Measurements from ENCODE around the gene RASAL3.

The RASAL3 gene

GRCh38 chr19:15430526-15431120 lies 33.7 kb downstream of the RASAL3 start:
- Histone ChIP-seq H3K4me1 (ENCODE audit: control insufficient read depth, low read depth, low read length) (peaks cover 5% of the 10 kb centered on the region), H2BK5ac (ENCODE audit: low read length) (no peak overlapping the region), H3K79me1 (ENCODE audit: low read length) (peaks cover 17% of the 10 kb centered on the region), H2AK5ac (ENCODE audit: low read length) (no peak overlapping the region), H4K8ac (ENCODE audit: low read depth, low read length) (no peak overlapping the region), H3K18ac (ENCODE audit: low read length) (no peak overlapping the region), H3K27ac (ENCODE audit: low read depth, low read length) (no peak overlapping the region), H3K56ac (ENCODE audit: low read length) (peak overlapping the region; percentile 15), H2BK120ac (ENCODE audit: low read depth, low read length) (no peak overlapping the region), H3K4ac (ENCODE audit: low read depth, low read length) (no peak overlapping the region), H4K5ac (ENCODE audit: low read length) (no peak overlapping the region), H3K27me3 (ENCODE audit: insufficient read depth, low read length, poor library complexity) (no peaks in the 10 kb centered on the region), H3K79me2 (ENCODE audit: control insufficient read depth, insufficient read depth, low read length) (peaks cover 25% of the 10 kb centered on the region), H2BK15ac (replicated peaks; ENCODE audit: low read depth) (no peak overlapping the region), H3K4me2 (ENCODE audit: low read length) (no peak overlapping the region), H3K9ac (ENCODE audit: low read length) (no peak overlapping the region), H3K4me3 (ENCODE audit: low read length) (no peak overlapping the region), H3K36me3 (ENCODE audit: control insufficient read depth, insufficient read depth, low read length) (peaks cover 8% of the 10 kb centered on the region), H3K23ac (ENCODE audit: low read length) (peak overlapping the region; percentile 89)
- no peak for DNase-seq
- no CpG with 5 or more reads among the region's 10 CpGs for WGBS (ENCODE audit: extremely low coverage, insufficient coverage, low lambda C conversion rate)

- Histone ChIP-seq H2BK5ac (ENCODE audit: low read length) (no peak overlapping the region), H3K23ac (ENCODE audit: low read length) (no peak overlapping the region), H3K4me3 (ENCODE audit: low read length) (no peak overlapping the region), H3K56ac (ENCODE audit: low read length) (no peak overlapping the region), H3K79me2 (ENCODE audit: control insufficient read depth, insufficient read depth, low read length) (peaks cover 25% of the 10 kb centered on the region), H2BK120ac (ENCODE audit: low read depth, low read length) (no peak overlapping the region), H3K18ac (ENCODE audit: low read length) (no peak overlapping the region), H3K4me1 (ENCODE audit: control insufficient read depth, low read depth, low read length) (peaks cover 5% of the 10 kb centered on the region), H3K36me3 (ENCODE audit: control insufficient read depth, insufficient read depth, low read length) (peaks cover 10% of the 10 kb centered on the region), H3K4ac (ENCODE audit: low read depth, low read length) (no peak overlapping the region), H3K79me1 (ENCODE audit: low read length) (peaks cover 17% of the 10 kb centered on the region), H2BK15ac (replicated peaks; ENCODE audit: low read depth) (no peak overlapping the region), H4K5ac (ENCODE audit: low read length) (no peak overlapping the region), H3K27me3 (ENCODE audit: insufficient read depth, low read length, poor library complexity) (no peaks in the 10 kb centered on the region), H3K27ac (ENCODE audit: low read depth, low read length) (no peak overlapping the region), H4K8ac (ENCODE audit: low read depth, low read length) (no peak overlapping the region), H3K4me2 (ENCODE audit: low read length) (no peak overlapping the region), H2AK5ac (ENCODE audit: low read length) (no peak overlapping the region), H3K9ac (ENCODE audit: low read length) (no peak overlapping the region)
- no peak for DNase-seq
- WGBS (ENCODE audit: extremely low coverage, insufficient coverage, low lambda C conversion rate) = no CpG with 5 or more reads among the region's 24 CpGs
Observed at GRCh38 chr19:15429825-15430467, 34.4 kb downstream of the RASAL3 start.

GRCh38 chr19:15428956-15429824 lies 35.2 kb downstream of the RASAL3 start:
- H2AK5ac ChIP-seq (ENCODE audit: low read length) = no peak overlapping the region
- H2BK120ac ChIP-seq (ENCODE audit: low read depth, low read length) = no peak overlapping the region
- no peak overlapping the region for H2BK5ac ChIP-seq (ENCODE audit: low read length)
- no peak overlapping the region for H4K8ac ChIP-seq (ENCODE audit: low read depth, low read length)
- peaks cover 25% of the 10 kb centered on the region for H3K79me2 ChIP-seq (ENCODE audit: control insufficient read depth, insufficient read depth, low read length)
- H4K5ac ChIP-seq (ENCODE audit: low read length) = no peak overlapping the region
- no peaks in the 10 kb centered on the region for H3K27me3 ChIP-seq (ENCODE audit: insufficient read depth, low read length, poor library complexity)
- no peak overlapping the region for H3K4me2 ChIP-seq (ENCODE audit: low read length)
- H3K79me1 ChIP-seq (ENCODE audit: low read length) = peaks cover 17% of the 10 kb centered on the region
- H3K4ac ChIP-seq (ENCODE audit: low read depth, low read length) = no peak overlapping the region
- no peak overlapping the region for H3K18ac ChIP-seq (ENCODE audit: low read length)
- no peak overlapping the region for H3K56ac ChIP-seq (ENCODE audit: low read length)
- H3K23ac ChIP-seq (ENCODE audit: low read length) = no peak overlapping the region
- H3K27ac ChIP-seq (ENCODE audit: low read depth, low read length) = no peak overlapping the region
- no CpG with 5 or more reads among the region's 22 CpGs for WGBS (ENCODE audit: extremely low coverage, insufficient coverage, low lambda C conversion rate)
- no peak overlapping the region for H2BK15ac ChIP-seq (replicated peaks; ENCODE audit: low read depth)
- peaks cover 5% of the 10 kb centered on the region for H3K4me1 ChIP-seq (ENCODE audit: control insufficient read depth, low read depth, low read length)
- H3K36me3 ChIP-seq (ENCODE audit: control insufficient read depth, insufficient read depth, low read length) = peaks cover 10% of the 10 kb centered on the region
- no peak overlapping the region for H3K9ac ChIP-seq (ENCODE audit: low read length)
- DNase-seq = no peak
- no peak overlapping the region for H3K4me3 ChIP-seq (ENCODE audit: low read length)

- Histone ChIP-seq H3K4me3 (ENCODE audit: low read length) (no peak overlapping the region), H2BK120ac (ENCODE audit: low read depth, low read length) (no peak overlapping the region), H3K4ac (ENCODE audit: low read depth, low read length) (no peak overlapping the region), H3K9ac (ENCODE audit: low read length) (no peak overlapping the region), H2BK5ac (ENCODE audit: low read length) (no peak overlapping the region), H4K5ac (ENCODE audit: low read length) (no peak overlapping the region), H3K27ac (ENCODE audit: low read depth, low read length) (no peak overlapping the region), H3K79me2 (ENCODE audit: control insufficient read depth, insufficient read depth, low read length) (peaks cover 25% of the 10 kb centered on the region), H3K4me2 (ENCODE audit: low read length) (no peak overlapping the region), H3K27me3 (ENCODE audit: insufficient read depth, low read length, poor library complexity) (no peaks in the 10 kb centered on the region), H2BK15ac (replicated peaks; ENCODE audit: low read depth) (no peak overlapping the region), H3K79me1 (ENCODE audit: low read length) (peaks cover 17% of the 10 kb centered on the region), H3K56ac (ENCODE audit: low read length) (no peak overlapping the region), H3K18ac (ENCODE audit: low read length) (no peak overlapping the region), H4K8ac (ENCODE audit: low read depth, low read length) (no peak overlapping the region), H3K4me1 (ENCODE audit: control insufficient read depth, low read depth, low read length) (peaks cover 5% of the 10 kb centered on the region), H3K23ac (ENCODE audit: low read length) (no peak overlapping the region), H2AK5ac (ENCODE audit: low read length) (no peak overlapping the region), H3K36me3 (ENCODE audit: control insufficient read depth, insufficient read depth, low read length) (peaks cover 14% of the 10 kb centered on the region)
- DNase-seq = no peak
- WGBS (ENCODE audit: extremely low coverage, insufficient coverage, low lambda C conversion rate) = no CpG with 5 or more reads among the region's 35 CpGs
Observed at GRCh38 chr19:15427991-15428471, 36.3 kb downstream of the RASAL3 start.

GRCh38 chr19:15427350-15427700 lies 37.0 kb downstream of the RASAL3 start:
- Histone ChIP-seq H4K8ac (ENCODE audit: low read depth, low read length) (no peak overlapping the region), H2BK5ac (ENCODE audit: low read length) (no peak overlapping the region), H3K4ac (ENCODE audit: low read depth, low read length) (no peak overlapping the region), H3K4me2 (ENCODE audit: low read length) (no peak overlapping the region), H3K18ac (ENCODE audit: low read length) (no peak overlapping the region), H3K27ac (ENCODE audit: low read depth, low read length) (no peak overlapping the region), H3K27me3 (ENCODE audit: insufficient read depth, low read length, poor library complexity) (no peaks in the 10 kb centered on the region), H3K79me2 (ENCODE audit: control insufficient read depth, insufficient read depth, low read length) (peaks cover 25% of the 10 kb centered on the region), H3K23ac (ENCODE audit: low read length) (no peak overlapping the region), H3K4me3 (ENCODE audit: low read length) (no peak overlapping the region), H3K4me1 (ENCODE audit: control insufficient read depth, low read depth, low read length) (peaks cover 5% of the 10 kb centered on the region), H2BK120ac (ENCODE audit: low read depth, low read length) (no peak overlapping the region), H2BK15ac (replicated peaks; ENCODE audit: low read depth) (no peak overlapping the region), H4K5ac (ENCODE audit: low read length) (no peak overlapping the region), H3K9ac (ENCODE audit: low read length) (no peak overlapping the region), H3K79me1 (ENCODE audit: low read length) (peaks cover 17% of the 10 kb centered on the region), H3K36me3 (ENCODE audit: control insufficient read depth, insufficient read depth, low read length) (peaks cover 16% of the 10 kb centered on the region), H2AK5ac (ENCODE audit: low read length) (no peak overlapping the region), H3K56ac (ENCODE audit: low read length) (no peak overlapping the region)
- no peak for DNase-seq
- WGBS (ENCODE audit: extremely low coverage, insufficient coverage, low lambda C conversion rate) = no CpG with 5 or more reads among the region's 25 CpGs
